Measurements from ENCODE around the gene TERT. TPM values are rescaled to one million over a fixed set of nuclear protein-coding genes. Genes with fewer than 3 reads are reported as not detected.

The TERT gene
- polyA plus RNA-seq, 4 donors: 0.18 to 0.39 (median 0.23) TPM

- DNase-seq (ENCODE audit: low read depth in 4 of 4, low spot score in 3 of 4): no peak
Observed at GRCh38 chr5:1224631-1225030, 70.2 kb downstream of the TERT start.

- DNase-seq (ENCODE audit: low read depth in 4 of 4, low spot score in 3 of 4): no peak
Observed at GRCh38 chr5:1223278-1223670, 71.6 kb downstream of the TERT start.

GRCh38 chr5:1222621-1223277 lies 72.1 kb downstream of the TERT start:
- DNase-seq (ENCODE audit: low read depth in 4 of 4, low spot score in 3 of 4): no peak

GRCh38 chr5:1222147-1222546 lies 72.7 kb downstream of the TERT start:
- no peak for DNase-seq (ENCODE audit: low read depth in 4 of 4, low spot score in 3 of 4)

GRCh38 chr5:1221721-1222120 lies 73.1 kb downstream of the TERT start:
- no peak for DNase-seq (ENCODE audit: low read depth in 4 of 4, low spot score in 3 of 4)

- no peak for DNase-seq (ENCODE audit: low read depth in 4 of 4, low spot score in 3 of 4)
Observed at GRCh38 chr5:1220831-1221230, 74.0 kb downstream of the TERT start.

- DNase-seq (ENCODE audit: low read depth in 4 of 4, low spot score in 3 of 4): no peak
Observed at GRCh38 chr5:1220351-1220750, 74.5 kb downstream of the TERT start.

- DNase-seq (ENCODE audit: low read depth in 4 of 4, low spot score in 3 of 4): no peak
Observed at GRCh38 chr5:1219768-1220100, 75.1 kb downstream of the TERT start.

- DNase-seq (ENCODE audit: low read depth in 4 of 4, low spot score in 3 of 4): no peak
Observed at GRCh38 chr5:1219098-1219767, 75.6 kb downstream of the TERT start.

- DNase-seq (ENCODE audit: low read depth in 4 of 4, low spot score in 3 of 4): no peak
Observed at GRCh38 chr5:1218351-1219080, 76.4 kb downstream of the TERT start.

- no peak for DNase-seq (ENCODE audit: low read depth in 4 of 4, low spot score in 3 of 4)
Observed at GRCh38 chr5:1217596-1218206, 77.2 kb downstream of the TERT start.

GRCh38 chr5:1216918-1217295 lies 78.0 kb downstream of the TERT start:
- no peak for DNase-seq (ENCODE audit: low read depth in 4 of 4, low spot score in 3 of 4)

GRCh38 chr5:1216211-1216917 lies 78.5 kb downstream of the TERT start:
- no peak for DNase-seq (ENCODE audit: low read depth in 4 of 4, low spot score in 3 of 4)

- no peak for DNase-seq (ENCODE audit: low read depth in 4 of 4, low spot score in 3 of 4)
Observed at GRCh38 chr5:1215320-1216096, 79.4 kb downstream of the TERT start.

- no peak for DNase-seq (ENCODE audit: low read depth in 4 of 4, low spot score in 3 of 4)
Observed at GRCh38 chr5:1214936-1215220, 80.0 kb downstream of the TERT start.

GRCh38 chr5:1214163-1214935 lies 80.5 kb downstream of the TERT start:
- DNase-seq (ENCODE audit: low read depth in 4 of 4, low spot score in 3 of 4): no peak

- no peak for DNase-seq (ENCODE audit: low read depth in 4 of 4, low spot score in 3 of 4)
Observed at GRCh38 chr5:1213508-1214162, 81.2 kb downstream of the TERT start.

GRCh38 chr5:1212881-1213280 lies 82.0 kb downstream of the TERT start:
- no peak for DNase-seq (ENCODE audit: low read depth in 4 of 4, low spot score in 3 of 4)

GRCh38 chr5:1212271-1212670 lies 82.6 kb downstream of the TERT start:
- DNase-seq (ENCODE audit: low read depth in 4 of 4, low spot score in 3 of 4): no peak

Data from right renal pelvis (tissue), 4 donors.